CD4-positive, alpha-beta T cell treated with Interleukin-4 for 4 hours (primary cell): ENCODE results near the gene SLC26A11.
"Not testable (repeated sequence)": the region's sequence is repeated elsewhere in the genome, so short reads cannot be mapped to it uniquely, and the experiment has no call there.

ENCODE experiments used
- DNase-seq: peaks from one replicate; pipeline ENCODE4 v3.0.0-alpha.2; 2020

SLC26A11 gene

DNA sequence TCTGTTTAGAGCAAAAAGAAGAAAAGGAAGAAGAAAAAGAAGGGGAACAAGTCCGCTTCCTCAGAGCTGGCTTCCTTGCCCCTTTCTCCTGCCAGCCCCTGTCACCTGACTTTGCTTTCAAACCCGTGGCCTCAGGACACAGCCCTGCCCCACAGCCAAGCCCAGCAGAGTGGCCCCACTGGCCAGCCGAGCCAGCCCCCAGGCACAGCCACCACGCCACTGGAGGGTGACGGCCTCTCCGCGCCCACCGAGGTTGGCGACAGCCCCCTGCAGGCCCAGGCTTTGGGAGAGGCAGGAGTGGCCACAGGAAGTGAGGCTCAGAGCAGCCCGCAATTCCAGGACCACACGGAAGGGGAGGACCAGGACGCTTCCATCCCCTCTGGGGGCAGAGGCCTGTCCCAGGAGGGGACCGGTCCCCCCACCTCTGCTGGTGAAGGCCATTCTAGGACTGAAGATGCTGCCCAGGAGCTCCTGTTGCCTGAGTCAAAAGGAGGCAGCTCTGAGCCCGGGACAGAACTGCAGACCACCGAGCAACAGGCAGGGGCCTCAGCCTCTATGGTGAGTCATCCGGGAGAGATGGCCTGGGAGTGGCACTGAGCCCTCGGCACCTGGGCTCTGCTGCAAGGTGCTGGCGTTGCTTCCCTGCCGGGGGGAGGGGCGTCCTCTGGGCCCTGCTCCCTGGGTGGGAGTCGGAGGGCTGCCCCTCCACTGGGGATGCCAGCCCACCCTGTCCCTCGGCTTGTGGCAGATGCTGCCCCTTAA lies 67.8 kb downstream of the SLC26A11 start:
- no peak for DNase-seq

DNA sequence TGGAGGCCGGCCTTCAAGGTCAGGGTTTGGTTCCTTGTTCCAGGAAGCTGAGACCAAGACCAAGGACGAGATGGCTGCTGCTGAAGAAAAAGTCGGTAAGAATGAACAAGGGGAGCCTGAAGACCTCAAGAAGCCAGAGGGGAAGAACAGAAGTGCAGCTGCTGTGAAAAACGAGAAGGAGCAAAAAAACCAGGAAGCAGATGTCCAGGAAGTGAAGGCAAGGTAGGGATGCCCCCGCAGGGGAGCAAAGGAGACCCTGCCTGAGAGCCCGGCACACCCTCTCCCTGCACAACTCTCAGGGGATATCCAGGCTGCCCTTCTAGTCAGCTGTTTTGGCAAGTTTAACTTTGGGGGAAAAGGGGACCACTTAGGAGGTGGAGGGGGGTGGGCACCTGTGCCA lies 69.4 kb downstream of the SLC26A11 start:
- no peak for DNase-seq

DNA sequence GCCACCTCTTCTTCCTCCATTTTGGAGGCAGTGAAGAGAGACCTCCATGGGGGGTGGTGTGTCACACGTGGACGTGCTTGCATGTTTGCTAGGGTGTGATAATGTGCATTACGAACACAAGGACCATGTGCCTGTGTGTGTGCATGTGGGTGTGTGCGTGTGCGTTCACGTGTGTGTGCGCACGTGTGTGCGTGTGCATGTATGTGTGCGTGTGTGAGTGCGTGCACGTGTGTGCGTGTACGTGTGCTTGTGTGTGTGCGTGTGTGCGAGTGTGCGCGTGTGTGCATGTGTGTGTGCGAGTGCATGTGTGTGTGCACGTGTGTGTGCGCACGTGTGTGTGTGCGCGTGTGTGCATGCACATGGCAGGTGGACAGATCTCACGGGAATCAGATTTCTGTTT lies 69.9 kb downstream of the SLC26A11 start:
- no peak for DNase-seq

DNA sequence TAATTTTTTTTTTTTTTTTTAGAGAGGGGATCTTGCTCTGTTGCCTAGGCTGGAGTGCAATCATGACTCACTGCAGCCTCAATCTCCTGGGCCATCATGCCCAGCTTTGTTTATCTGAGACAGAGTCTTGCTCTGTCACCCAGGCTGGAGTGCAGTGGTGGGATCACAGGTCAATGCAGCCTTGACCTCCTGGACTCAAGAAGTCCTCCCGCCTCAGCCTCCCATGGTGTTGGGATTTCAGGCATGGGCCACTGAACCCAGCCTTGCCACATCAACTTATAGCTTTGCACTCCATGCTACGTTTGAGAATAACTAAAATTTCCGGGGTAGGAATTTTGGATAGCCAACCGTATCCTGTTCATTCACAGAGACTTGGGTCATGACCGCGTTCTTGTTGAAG lies 71.0 kb downstream of the SLC26A11 start:
- DNase-seq, result no peak

DNA sequence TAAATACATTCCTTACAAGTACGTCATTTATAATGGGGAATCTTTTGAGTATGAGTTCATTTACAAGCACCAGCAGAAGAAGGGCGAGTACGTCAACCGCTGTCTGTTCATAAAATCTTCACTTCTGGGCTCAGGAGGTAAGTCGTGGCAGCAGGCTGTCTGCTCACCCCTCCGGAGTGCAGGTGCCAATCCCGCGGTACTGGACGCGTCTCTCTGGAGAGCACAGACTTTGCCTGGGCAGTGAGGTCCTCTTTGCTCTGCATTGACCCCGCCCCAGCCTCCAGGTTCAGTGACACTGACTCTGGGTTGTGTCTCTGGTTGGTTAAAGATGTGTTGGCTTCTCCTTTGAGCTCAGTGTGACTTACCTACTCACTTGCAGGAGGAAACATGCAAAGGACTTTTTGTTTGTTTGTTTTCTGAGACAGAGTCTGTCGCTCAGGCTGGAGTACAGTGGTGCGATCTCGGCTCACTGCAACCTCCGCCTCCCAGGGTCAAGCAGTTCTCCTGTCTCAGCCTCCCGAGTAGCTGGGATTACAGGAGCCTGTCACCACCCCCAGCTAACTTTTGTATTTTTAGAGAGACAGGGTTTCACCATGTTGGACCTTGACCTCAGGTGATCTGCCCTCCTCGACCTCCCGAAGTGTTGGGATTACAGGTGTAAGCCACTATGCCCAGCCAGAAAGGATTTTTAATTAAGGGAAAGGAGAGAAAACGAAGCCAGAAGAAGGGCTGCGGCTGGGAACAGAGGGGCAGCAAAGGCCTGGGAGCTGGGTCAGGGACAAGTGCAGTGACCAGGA lies 71.7 kb downstream of the SLC26A11 start:
- DNase-seq, result no peak

DNA sequence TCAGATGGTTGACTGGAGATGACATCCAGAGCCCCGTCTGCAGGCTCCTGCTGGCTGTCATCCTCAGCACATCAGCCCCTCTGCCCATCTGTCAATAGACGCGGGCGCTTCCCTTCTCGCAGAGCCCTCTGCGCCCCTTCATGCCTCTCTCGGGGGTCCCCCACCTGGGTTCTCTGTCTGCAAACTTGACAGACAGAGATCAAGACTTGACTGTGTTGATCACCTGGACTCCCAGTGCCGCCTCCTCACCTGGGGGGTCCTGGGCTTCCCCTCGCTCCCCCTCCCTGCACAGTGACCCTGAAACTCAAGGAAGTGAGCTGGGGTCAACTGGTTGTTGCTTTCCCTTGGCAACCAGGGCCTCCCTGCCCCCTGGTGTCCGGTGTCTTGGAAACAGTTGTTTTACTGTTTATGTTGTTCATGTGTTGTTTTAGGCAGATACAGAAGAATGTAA lies 72.3 kb downstream of the SLC26A11 start:
- DNase-seq, result no peak

DNA sequence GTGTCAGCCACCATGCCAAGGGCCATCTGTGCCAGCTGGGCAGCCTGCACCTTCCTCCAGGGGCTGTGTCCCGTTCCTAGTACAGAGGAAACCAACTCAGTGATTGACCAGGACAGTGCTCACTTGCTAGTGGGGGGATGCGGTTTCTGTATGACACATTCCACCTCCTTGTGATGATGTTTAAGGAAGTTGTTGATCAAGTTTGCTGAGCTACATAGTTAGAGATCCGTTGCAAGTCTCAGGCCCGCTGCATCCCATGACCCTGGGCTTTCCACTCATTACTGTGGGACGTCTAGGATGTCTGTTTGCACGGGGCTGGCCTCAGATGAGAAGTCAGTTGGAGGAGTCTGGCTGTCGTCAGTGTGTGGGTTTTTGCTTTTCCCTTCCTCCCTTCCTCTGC lies 74.0 kb downstream of the SLC26A11 start:
- DNase-seq, result no peak

DNA sequence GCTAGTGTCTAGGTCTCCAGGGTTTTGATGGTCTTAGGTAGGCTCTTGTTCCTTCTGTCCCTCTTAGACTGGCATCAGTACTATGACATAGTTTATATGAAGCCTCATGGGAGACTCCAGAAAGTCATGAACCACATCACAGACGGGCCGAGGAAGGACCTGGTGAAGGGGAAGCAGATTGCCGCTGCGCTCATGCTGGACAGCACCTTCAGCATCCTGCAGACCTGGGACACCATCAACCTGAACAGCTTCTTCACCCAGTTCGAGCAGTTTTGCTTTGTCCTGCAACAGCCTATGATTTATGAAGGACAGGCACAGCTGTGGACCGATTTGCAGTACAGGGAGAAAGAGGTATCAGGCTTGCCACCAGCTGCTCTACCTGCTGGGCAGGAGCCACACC lies 74.4 kb downstream of the SLC26A11 start:
- no peak for DNase-seq

DNA sequence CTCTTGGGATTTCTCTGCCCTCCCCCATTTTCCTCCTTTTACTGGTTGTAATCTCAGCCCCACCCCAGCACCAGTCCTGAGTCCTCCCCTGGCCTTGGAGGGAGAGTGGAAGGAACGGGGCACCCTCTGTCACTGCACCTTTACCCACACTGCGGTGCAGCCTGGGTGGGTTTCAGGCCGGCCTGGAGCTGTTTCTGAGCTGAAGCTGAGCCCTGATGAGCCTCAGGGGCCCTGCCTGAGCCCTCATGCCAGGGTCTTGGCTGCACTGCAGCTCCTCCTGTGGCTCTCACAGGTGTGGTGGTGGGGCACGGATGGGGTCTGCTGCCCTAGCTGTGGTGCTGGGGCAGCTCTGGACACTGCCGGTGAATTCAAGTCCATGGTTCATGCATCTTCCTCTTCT lies 74.9 kb downstream of the SLC26A11 start:
- DNase-seq, result no peak

DNA sequence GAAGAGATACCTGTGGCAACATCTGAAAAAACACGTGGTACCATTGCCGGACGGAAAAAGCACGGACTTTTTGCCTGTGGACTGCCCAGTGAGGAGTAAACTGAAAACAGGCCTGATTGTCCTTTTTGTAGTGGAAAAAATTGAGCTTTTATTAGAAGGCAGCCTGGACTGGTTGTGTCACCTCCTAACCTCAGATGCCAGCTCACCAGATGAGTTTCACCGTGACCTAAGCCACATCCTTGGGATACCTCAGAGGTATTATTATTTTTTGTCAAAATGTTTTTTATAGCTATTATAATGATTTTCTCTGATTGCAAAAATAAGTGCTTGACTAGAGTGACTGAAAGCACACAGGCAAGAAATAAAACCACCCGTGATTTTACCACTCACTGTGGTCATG lies 75.3 kb downstream of the SLC26A11 start:
- no peak for DNase-seq

DNA sequence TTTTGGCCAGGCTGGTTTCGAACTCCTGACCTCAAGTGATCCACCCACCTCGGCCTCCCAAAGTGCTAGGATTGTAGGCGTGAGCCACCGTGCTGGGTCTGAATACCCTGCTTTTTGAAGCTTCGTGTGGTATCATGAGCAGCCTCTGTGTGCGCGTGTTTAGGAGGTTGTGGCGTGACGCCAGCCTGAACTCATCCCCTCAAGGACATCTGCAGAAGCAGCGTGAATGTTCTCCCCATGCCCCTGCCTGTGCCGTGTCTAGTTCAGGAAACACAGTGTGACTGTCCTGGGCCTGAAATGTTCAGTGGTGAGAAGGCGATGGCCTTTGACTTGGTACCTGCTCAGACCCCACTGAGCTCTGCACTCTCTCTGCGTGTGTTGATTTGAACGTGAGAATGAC lies 76.0 kb downstream of the SLC26A11 start:
- DNase-seq, result no peak

DNA sequence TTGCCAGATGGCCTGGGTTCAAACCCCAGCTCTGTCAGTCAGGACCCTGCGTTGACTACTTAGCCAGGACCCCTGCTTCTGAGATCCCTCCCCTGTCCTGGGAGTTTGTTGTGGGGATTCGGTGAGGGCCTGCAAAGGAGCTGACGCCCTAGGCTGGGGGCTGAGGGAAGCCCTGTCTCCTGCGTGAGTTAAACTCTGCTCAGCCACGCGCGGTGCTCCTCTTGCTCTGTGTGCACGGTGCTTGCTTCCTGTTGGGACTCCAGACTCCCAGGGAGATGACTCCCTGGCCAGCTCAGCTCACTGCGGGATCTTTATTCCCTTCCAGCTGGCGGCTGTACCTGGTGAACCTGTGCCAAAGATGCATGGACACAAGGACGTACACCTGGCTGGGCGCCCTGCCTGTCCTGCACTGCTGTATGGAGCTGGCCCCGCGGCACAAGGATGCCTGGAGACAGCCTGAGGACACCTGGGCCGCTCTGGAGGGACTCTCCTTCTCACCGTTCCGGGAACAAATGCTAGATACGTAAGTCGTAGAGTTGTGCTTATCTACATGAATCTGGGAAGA lies 77.9 kb downstream of the SLC26A11 start:
- no peak for DNase-seq

DNA sequence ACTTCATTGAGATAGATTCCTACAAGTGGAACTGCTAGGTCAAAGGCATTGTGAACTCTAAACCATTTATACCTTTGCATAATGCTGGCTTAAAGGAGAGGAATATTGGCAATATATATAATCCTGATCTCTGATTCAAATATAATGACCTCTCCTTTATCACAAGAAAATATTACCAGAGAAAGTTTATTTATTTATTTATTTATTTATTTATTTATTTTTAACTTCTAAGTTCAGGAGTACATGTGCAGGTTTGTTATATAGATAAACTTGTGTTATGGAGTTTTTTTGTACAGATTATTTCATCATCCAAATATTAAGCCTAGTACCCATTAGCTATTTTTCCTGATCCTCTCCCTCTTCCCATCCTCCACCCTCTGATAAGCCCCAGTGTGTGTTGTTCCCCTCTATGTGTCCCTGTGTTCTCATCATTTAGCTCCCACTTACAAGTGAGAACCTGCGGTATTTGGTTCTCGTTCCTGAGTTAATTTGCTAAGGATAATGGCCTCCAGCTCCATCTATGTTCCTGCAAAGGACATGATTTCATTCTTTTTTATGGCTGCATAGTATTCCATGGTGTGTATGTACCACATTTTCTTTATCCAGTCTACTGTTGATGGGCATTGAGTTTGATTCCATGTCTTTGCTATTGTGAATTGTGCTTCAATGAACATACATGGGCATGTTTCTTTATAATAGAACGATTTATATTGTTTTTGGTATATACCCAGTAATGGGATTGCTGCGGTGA lies 79.3 kb downstream of the SLC26A11 start:
- DNase-seq, result not testable (repeated sequence)

DNA sequence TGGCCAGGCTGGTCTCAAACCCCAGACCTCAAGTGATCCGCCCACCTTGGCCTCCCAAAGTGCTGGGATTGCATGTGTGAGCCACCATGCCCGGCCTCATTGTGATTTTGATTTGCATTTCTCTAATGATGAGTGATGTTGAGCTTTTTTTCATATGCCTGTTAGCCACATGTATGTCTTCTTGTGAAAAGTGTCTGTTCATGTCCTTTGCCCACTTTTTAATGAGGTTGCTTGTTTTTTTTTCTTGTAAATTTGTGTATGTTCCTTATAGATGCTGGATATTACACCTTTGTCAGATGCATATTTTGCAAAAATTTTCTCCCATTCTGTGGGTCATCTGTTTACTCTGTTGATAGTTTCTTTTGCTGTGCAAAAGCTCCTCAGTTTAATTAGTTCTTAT lies 80.5 kb downstream of the SLC26A11 start:
- not testable (repeated sequence) for DNase-seq
